ENCODE data around the gene ZC3H12A. TPM values are rescaled to one million over a fixed set of nuclear protein-coding genes. Genes with fewer than 3 reads are reported as not detected.
"Not testable (repeated sequence)": the region's sequence is repeated elsewhere in the genome, so short reads cannot be mapped to it uniquely, and the experiment has no call there.

Gene ZC3H12A
- total and polyA plus RNA-seq, 8 donors = 8.4 to 89.3 (median 29.0) TPM

DNA sequence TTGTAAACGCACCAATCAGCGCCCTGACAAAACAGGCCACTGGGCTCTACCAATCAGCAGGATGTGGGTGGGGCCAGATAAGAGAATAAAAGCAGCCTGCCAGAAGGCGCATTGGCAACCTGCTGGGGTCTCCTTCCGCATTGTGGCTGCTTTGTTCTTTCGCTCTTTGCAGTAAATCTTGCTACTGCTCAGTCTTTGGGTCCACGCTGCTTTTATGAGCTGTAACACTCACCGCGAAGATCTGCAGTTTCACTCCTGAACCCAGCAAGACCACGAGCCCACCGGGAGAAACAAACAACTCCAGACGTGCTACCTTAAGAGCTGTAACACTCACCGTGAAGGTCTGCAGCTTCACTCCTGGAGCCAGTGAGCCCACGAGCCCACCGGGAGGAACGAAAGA is 44.5 kb downstream of the ZC3H12A start:
- peak in 1 of 3 donors; percentile 6 for TF ChIP-seq POLR2AphosphoS5 (IDR thresholded peaks at IDR 0.05)
- H3K4me1 ChIP-seq; DNase-seq; H3K27me3 ChIP-seq; intact Hi-C loops (cut with DNase I; ENCODE audit: low total_unique reads); H3K27ac ChIP-seq; H3K36me3 ChIP-seq; H3K9me3 ChIP-seq: not testable (repeated sequence)
- peak overlapping the region in 1 of 4 donors; percentile 11 for H3K4me3 ChIP-seq
- WGBS, 5 donors = 71 to 79% (median 75%) methylated on average over 15 of the region's 15 CpGs

DNA sequence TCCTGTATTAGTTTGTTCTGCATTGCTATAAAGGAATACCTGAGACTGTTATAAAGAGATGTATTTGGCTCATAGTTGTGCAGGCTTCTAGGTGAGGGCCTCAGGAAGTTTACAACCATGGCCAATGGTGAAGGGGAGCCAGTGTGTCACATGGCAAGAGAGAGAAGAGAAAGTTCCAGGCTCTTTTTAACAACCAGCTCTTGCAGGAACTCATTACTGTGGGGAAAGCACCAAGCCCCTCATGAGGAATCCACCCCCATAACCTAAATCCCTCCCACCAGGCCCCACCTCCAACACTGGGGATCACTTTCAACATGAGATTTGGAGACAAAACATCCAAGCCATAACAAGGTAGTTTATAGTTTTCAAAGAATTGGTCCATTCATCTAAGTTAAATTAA is 45.2 kb downstream of the ZC3H12A start:
- TF ChIP-seq POLR2A (IDR thresholded peaks at IDR 0.05) (no peak), EP300 (IDR thresholded peaks at IDR 0.05) (no peak), POLR2AphosphoS5 (IDR thresholded peaks at IDR 0.05) (no peak)
- TF ChIP-seq, protein P1, sequence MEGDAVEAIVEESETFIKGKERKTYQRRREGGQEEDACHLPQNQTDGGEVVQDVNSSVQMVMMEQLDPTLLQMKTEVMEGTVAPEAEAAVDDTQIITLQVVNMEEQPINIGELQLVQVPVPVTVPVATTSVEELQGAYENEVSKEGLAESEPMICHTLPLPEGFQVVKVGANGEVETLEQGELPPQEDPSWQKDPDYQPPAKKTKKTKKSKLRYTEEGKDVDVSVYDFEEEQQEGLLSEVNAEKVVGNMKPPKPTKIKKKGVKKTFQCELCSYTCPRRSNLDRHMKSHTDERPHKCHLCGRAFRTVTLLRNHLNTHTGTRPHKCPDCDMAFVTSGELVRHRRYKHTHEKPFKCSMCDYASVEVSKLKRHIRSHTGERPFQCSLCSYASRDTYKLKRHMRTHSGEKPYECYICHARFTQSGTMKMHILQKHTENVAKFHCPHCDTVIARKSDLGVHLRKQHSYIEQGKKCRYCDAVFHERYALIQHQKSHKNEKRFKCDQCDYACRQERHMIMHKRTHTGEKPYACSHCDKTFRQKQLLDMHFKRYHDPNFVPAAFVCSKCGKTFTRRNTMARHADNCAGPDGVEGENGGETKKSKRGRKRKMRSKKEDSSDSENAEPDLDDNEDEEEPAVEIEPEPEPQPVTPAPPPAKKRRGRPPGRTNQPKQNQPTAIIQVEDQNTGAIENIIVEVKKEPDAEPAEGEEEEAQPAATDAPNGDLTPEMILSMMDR (IDR thresholded peaks at IDR 0.05) = no peak
- peak overlapping the region in 1 of 4 donors; percentile 11 for H3K4me3 ChIP-seq
- no peaks in the 10 kb centered on the region for H3K36me3 ChIP-seq
- no peaks in the 10 kb centered on the region for H3K27me3 ChIP-seq
- intact Hi-C loops (cut with DNase I; ENCODE audit: low total_unique reads) = no loop called here
- peaks cover 0 to 8% (median 6%) of the 10 kb centered on the region in 4 donors for H3K4me1 ChIP-seq
- no peaks in the 10 kb centered on the region for H3K9me3 ChIP-seq
- no peak overlapping the region for H3K27ac ChIP-seq
- DNase-seq = no peak

DNA sequence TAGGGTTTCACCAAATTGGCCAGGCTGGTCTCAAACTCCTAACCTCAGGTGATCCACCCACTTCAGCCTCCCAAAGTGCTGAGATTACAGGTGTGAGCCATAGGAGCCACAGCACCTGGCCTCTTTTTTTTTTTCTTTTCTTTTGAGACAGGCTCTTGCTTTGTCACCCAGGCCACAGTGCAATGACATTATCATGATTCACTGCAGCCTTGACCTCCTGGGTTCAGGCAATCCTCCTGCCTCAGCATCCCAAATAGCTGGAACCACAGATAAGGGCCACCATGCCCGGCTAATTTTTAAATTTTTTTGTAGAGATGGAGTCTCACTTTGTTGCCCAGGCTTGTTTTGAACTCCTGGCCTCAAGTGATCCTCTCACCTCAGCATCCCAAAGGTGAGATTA is 55.5 kb downstream of the ZC3H12A start:
- H3K9me3 ChIP-seq; H3K27ac ChIP-seq; H3K36me3 ChIP-seq; H3K27me3 ChIP-seq; DNase-seq; intact Hi-C loops (cut with DNase I; ENCODE audit: low total_unique reads); H3K4me3 ChIP-seq: not testable (repeated sequence)
- WGBS, 5 donors = 54 to 93% (median 72%) methylated on average over 1 of the region's 1 CpG
- peaks cover 7 to 16% (median 15%) of the 10 kb centered on the region in 4 donors for H3K4me1 ChIP-seq

GRCh38 chr1:37532418-37533156 is 58.2 kb downstream of the ZC3H12A start:
- H3K9me3 ChIP-seq; H3K4me3 ChIP-seq; DNase-seq; H3K27me3 ChIP-seq; intact Hi-C loops (cut with DNase I; ENCODE audit: low total_unique reads); H3K27ac ChIP-seq: not testable (repeated sequence)
- WGBS, 5 donors = 86 to 99% (median 95%) methylated on average over 4 of the region's 4 CpGs
- peaks cover 7 to 24% (median 15%) of the 10 kb centered on the region in 4 donors for H3K4me1 ChIP-seq
- peaks cover 8 to 27% (median 25%) of the 10 kb centered on the region in 4 donors for H3K36me3 ChIP-seq

- Histone ChIP-seq H3K36me3 (peaks cover 10 to 36% (median 34%) of the 10 kb centered on the region in 4 donors), H3K9me3 (no peaks in the 10 kb centered on the region), H3K4me3 (no peak overlapping the region), H3K27ac (peak overlapping the region in 4 of 5 donors; percentile 59 to 81 (median 76)), H3K27me3 (no peaks in the 10 kb centered on the region), H3K4me1 (peaks cover 7 to 26% (median 15%) of the 10 kb centered on the region in 4 donors)
- intact Hi-C loops (cut with DNase I; ENCODE audit: low total_unique reads) = no loop called here
- DNase-seq = no peak
- TF ChIP-seq EP300 (IDR thresholded peaks at IDR 0.05) = no peak
- TF ChIP-seq, protein P1 (IDR thresholded peaks at IDR 0.05) = no peak
- no peak for TF ChIP-seq POLR2AphosphoS5 (IDR thresholded peaks at IDR 0.05)
- TF ChIP-seq POLR2A (IDR thresholded peaks at IDR 0.05) = no peak
- WGBS, 5 donors = 85 to 96% (median 93%) methylated on average over 4 of the region's 4 CpGs
These were observed 59.1 kb downstream of the ZC3H12A start for GRCh38 chr1:37533317-37534093.

Small RNA genes within 50 kb of the gene (small RNA-seq; reads per million reads assigned to genes)
- gene MIR5581 = 0 reads per million in 4 donors

Other genes with a start within 250 kb of the ZC3H12A start
- 10 to 100 TPM; 25.8 to 76.3 (median 68.7) TPM for gene MEAF6, start 40.2 kb downstream of the ZC3H12A start, total RNA-seq
- 10 to 100 TPM; 41.4 to 62.0 (median 45.5) TPM for gene MEAF6, start 40.2 kb downstream of the ZC3H12A start, polyA plus RNA-seq
- gene SNIP1, start 79.7 kb downstream of the ZC3H12A start, total RNA-seq = 100 to 1,000 TPM in 1 of 5 donors, 10 to 100 TPM in 4; 11.6 to 132 (median 22.0) TPM
- 1 to 10 TPM; 3.6 to 5.3 (median 4.0) TPM for gene SNIP1, start 79.7 kb downstream of the ZC3H12A start, polyA plus RNA-seq
- 10 to 100 TPM in 2 of 5 donors, 1 to 10 TPM in 2, not detected in 1; 2.9 to 30.6 (median 15.2) TPM for gene DNALI1, start 82.4 kb downstream of the ZC3H12A start, total RNA-seq
- 10 to 100 TPM; 12.7 to 18.8 (median 15.4) TPM for gene DNALI1, start 82.4 kb downstream of the ZC3H12A start, polyA plus RNA-seq
- gene GNL2, start 121.4 kb downstream of the ZC3H12A start, total RNA-seq = 100 to 1,000 TPM in 2 of 5 donors, 10 to 100 TPM in 2, not detected in 1; 70.7 to 152 (median 99.1) TPM
- 10 to 100 TPM; 42.6 to 82.7 (median 68.3) TPM for gene GNL2, start 121.4 kb downstream of the ZC3H12A start, polyA plus RNA-seq
- gene RSPO1, start 160.3 kb downstream of the ZC3H12A start, total RNA-seq = 1 to 10 TPM in 3 of 5 donors, under 1 TPM in 2; 0.87 to 5.8 (median 1.8) TPM
- gene RSPO1, start 160.3 kb downstream of the ZC3H12A start, polyA plus RNA-seq = 1 to 10 TPM in 2 of 3 donors, under 1 TPM in 1; 0.50 to 1.7 (median 1.2) TPM
- gene CDCA8, start 217.9 kb downstream of the ZC3H12A start, total RNA-seq = 1 to 10 TPM in 2 of 5 donors, under 1 TPM in 1, not detected in 2; 0.89 to 3.6 (median 2.4) TPM
- gene CDCA8, start 217.9 kb downstream of the ZC3H12A start, polyA plus RNA-seq = 1 to 10 TPM; 2.9 to 5.5 (median 3.1) TPM